Loucy (cell line): ENCODE results near the gene ZFYVE21.

Source experiments
- H2AFZ ChIP-seq: fragments of 200-600 bp; sonication (generic); 2 replicates; pipeline ENCODE4 v1.6.0; 2016; ENCODE audit warnings: antibody characterized with exemption, mild to moderate bottlenecking, low read length, moderate library complexity
- H3F3A ChIP-seq: fragments of 200-600 bp; 2 replicates; pipeline ENCODE4 v1.6.0; 2016; ENCODE audit warnings: antibody characterized with exemption, low read depth, mild to moderate bottlenecking
- H3K27me3 ChIP-seq: fragments of 200-600 bp; sonication (generic); 2 replicates; pipeline ENCODE4 v1.6.1; 2014; ENCODE audit warnings: low read length, mild to moderate bottlenecking; ENCODE audit not compliant: insufficient read depth, poor library complexity, severe bottlenecking
- H3K36me3 ChIP-seq: fragments of 200-600 bp; sonication (generic); 2 replicates; pipeline ENCODE4 v1.6.1; 2016; ENCODE audit warnings: low read length; ENCODE audit not compliant: insufficient read depth
- H3K4me1 ChIP-seq: fragments of 200-600 bp; sonication (generic); 2 replicates; pipeline ENCODE4 v1.5.1; 2014; ENCODE audit warnings: low read length, mild to moderate bottlenecking; ENCODE audit not compliant: insufficient read depth, poor library complexity, severe bottlenecking
- H3K4me2 ChIP-seq: fragments of 200-600 bp; sonication (generic); 2 replicates; pipeline ENCODE4 v1.6.0; 2014; ENCODE audit warnings: antibody characterized with exemption, low read length, low read depth, mild to moderate bottlenecking; ENCODE audit not compliant: poor library complexity, severe bottlenecking
- H3K4me3 ChIP-seq: fragments of 200-600 bp; sonication (generic); 2 replicates; pipeline ENCODE4 v1.5.1; 2014; ENCODE audit warnings: low read length, mild to moderate bottlenecking, mixed read lengths; ENCODE audit not compliant: poor library complexity, severe bottlenecking
- H3K79me2 ChIP-seq: fragments of 200-600 bp; sonication (generic); 2 replicates; pipeline ENCODE4 v1.6.1; 2014; ENCODE audit warnings: low read length; ENCODE audit not compliant: insufficient read depth
- H3K9ac ChIP-seq: fragments of 200-600 bp; sonication (generic); 2 replicates; pipeline ENCODE4 v1.6.0; 2014; ENCODE audit warnings: mild to moderate bottlenecking, low read depth, low read length, moderate library complexity; ENCODE audit not compliant: poor library complexity, severe bottlenecking
- H3K9me2 ChIP-seq: fragments of 200-600 bp; sonication (generic); replicated peaks from 2 replicates; pipeline ENCODE4 v1.6.1; 2016; ENCODE audit warnings: low read depth, low read length, mixed read lengths
- H3K9me3 ChIP-seq: fragments of 200-600 bp; sonication (generic); 2 replicates; pipeline ENCODE4 v1.6.1; 2014; ENCODE audit warnings: mild to moderate bottlenecking, antibody characterized with exemption, low read length, low read depth; ENCODE audit not compliant: insufficient read depth
- H4K20me1 ChIP-seq: fragments of 200-600 bp; sonication (generic); 2 replicates; pipeline ENCODE4 v1.6.0; 2014; ENCODE audit warnings: antibody characterized with exemption, low read length, mild to moderate bottlenecking; ENCODE audit not compliant: insufficient read depth, poor library complexity, severe bottlenecking
- EZH2phosphoT487 ChIP-seq: fragments of 200-600 bp; IDR thresholded peaks from 2 replicates; pipeline ENCODE4 v1.6.1; 2018; ENCODE audit warnings: antibody characterized with exemption, mild to moderate bottlenecking, moderate library complexity, borderline replicate concordance
- TF ChIP-seq, protein P1 (sequence below): fragments of 200-600 bp; sonication (generic); conservative IDR thresholded peaks from 2 replicates; pipeline ENCODE4 v1.5.1; 2014; ENCODE audit warnings: mild to moderate bottlenecking, antibody characterized with exemption, low read length

The ZFYVE21 gene

DNA sequence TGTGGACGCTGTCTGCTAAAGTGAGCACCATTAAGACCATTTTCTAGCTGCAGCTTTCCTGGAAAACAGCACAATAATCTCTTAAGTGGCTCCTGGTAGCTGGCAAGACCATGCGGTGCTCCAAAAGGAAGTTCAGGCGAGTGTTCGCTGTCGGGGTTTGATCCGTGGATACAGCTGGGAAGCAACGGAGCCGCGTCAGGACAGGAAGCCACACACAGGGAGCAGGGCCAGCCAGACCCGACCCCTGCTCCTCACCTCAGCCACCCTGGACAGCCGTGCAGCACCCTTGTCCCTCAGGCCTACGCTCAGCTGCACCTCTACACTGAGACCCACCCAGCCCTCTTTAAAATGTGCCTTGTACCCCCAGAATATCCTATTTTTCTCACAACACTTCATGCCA is 19.4 kb downstream of the ZFYVE21 start:
- TF ChIP-seq EZH2phosphoT487: no peak
- TF ChIP-seq, protein P1, sequence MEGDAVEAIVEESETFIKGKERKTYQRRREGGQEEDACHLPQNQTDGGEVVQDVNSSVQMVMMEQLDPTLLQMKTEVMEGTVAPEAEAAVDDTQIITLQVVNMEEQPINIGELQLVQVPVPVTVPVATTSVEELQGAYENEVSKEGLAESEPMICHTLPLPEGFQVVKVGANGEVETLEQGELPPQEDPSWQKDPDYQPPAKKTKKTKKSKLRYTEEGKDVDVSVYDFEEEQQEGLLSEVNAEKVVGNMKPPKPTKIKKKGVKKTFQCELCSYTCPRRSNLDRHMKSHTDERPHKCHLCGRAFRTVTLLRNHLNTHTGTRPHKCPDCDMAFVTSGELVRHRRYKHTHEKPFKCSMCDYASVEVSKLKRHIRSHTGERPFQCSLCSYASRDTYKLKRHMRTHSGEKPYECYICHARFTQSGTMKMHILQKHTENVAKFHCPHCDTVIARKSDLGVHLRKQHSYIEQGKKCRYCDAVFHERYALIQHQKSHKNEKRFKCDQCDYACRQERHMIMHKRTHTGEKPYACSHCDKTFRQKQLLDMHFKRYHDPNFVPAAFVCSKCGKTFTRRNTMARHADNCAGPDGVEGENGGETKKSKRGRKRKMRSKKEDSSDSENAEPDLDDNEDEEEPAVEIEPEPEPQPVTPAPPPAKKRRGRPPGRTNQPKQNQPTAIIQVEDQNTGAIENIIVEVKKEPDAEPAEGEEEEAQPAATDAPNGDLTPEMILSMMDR: no peak
- Histone ChIP-seq H3K9ac (no peak overlapping the region), H4K20me1 (no peaks in the 10 kb centered on the region), H3K4me2 (no peak overlapping the region), H3F3A (no peaks in the 10 kb centered on the region), H3K79me2 (no peaks in the 10 kb centered on the region), H3K27me3 (no peaks in the 10 kb centered on the region), H3K4me3 (no peak overlapping the region), H2AFZ (no peak overlapping the region), H3K36me3 (peaks cover 6% of the 10 kb centered on the region; the same call in 1 of the 2 replicates), H3K9me3 (no peaks in the 10 kb centered on the region), H3K9me2 (no peaks in the 10 kb centered on the region), H3K4me1 (no peaks in the 10 kb centered on the region)

DNA sequence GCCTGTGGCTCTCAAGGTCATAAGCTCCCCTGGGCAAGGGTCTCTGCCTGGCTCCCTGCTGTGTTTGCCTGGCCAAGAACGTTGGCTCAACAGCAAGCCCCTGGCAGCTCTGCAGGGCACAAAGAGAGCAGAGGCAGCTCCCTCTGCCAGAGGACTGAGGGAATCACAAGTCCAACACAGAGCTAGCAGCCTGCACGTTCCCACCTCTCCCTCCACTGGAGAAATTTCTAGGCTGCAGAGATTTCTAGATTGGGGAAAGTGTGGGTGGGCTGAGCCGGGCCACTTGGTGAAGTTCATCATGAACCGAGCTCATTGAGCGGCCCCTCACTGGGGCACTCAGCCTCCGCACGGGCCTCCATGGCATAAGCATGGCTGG is 19.8 kb downstream of the ZFYVE21 start:
- no peak overlapping the region for H3K9ac ChIP-seq
- H3K36me3 ChIP-seq: 0 out of 2 replicates have a peak, but pooled peaks cover 3% of the 10 kb centered on the region
- H3K27me3 ChIP-seq: no peaks in the 10 kb centered on the region
- no peaks in the 10 kb centered on the region for H3K9me2 ChIP-seq
- H3K79me2 ChIP-seq: no peaks in the 10 kb centered on the region
- H2AFZ ChIP-seq: no peak overlapping the region
- H3K9me3 ChIP-seq: no peaks in the 10 kb centered on the region
- no peaks in the 10 kb centered on the region for H3F3A ChIP-seq
- H3K4me1 ChIP-seq: no peaks in the 10 kb centered on the region
- no peak overlapping the region for H3K4me2 ChIP-seq
- no peaks in the 10 kb centered on the region for H4K20me1 ChIP-seq
- no peak overlapping the region for H3K4me3 ChIP-seq
- TF ChIP-seq, protein P1: no peak
- TF ChIP-seq EZH2phosphoT487: no peak

DNA sequence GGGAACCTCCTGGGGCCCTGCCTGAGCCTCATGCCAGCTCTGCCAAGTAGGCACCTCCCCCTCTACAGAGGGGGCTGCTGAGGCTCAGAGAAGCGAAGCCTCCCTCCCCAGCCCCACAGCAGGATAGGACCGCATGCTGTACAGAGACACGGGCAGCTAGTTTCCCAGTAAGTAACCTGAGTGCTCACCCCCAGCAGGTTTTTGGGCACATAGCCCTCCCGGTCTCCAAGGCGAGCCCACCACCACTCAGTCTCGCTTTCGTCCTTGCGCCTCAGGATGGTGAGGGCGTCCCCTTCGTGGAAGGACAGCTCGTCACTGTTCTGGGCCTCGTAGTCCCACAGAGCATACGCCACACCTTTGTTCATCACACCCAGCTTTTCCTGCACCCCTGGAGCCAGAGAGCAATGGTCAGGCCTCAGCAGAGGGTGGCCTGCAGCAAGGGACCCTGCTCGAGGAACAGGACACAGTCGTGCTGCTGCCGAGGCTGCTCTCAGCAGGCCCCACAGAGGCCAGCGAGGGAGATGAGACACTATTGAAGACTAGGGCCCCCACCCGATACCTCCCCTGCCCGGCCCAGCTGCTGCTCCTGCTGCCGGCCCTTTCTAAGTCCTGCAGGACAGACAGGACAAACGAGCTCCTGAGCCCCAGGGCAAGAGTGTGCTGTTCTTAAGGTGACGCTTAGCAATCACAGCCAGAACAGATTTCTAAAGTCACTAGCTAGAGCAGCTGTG is 20.4 kb downstream of the ZFYVE21 start:
- no peak overlapping the region for H3K4me3 ChIP-seq
- no peaks in the 10 kb centered on the region for H3F3A ChIP-seq
- H3K9me3 ChIP-seq: no peaks in the 10 kb centered on the region
- H4K20me1 ChIP-seq: no peaks in the 10 kb centered on the region
- H3K27me3 ChIP-seq: no peaks in the 10 kb centered on the region
- no peaks in the 10 kb centered on the region for H3K4me1 ChIP-seq
- H3K9ac ChIP-seq: no peak overlapping the region
- no peaks in the 10 kb centered on the region for H3K9me2 ChIP-seq
- TF ChIP-seq, protein P1: no peak
- no peak overlapping the region for H3K4me2 ChIP-seq
- 0 out of 2 replicates have a peak, but pooled peaks cover 3% of the 10 kb centered on the region for H3K36me3 ChIP-seq
- no peaks in the 10 kb centered on the region for H3K79me2 ChIP-seq
- H2AFZ ChIP-seq: no peak overlapping the region
